ENCODE measurements around the gene ALB.

Gene ALB

GRCh38 chr4:73450398-73451004, 46.4 kb downstream of the ALB start:
- no peak for TF ChIP-seq CTCF (IDR thresholded peaks at IDR 0.05)
- no peak for DNase-seq
- H3K27ac Mint-ChIP-seq: no peak overlapping the region
- no peaks in the 10 kb centered on the region for H3K36me3 Mint-ChIP-seq (ENCODE audit: low read depth)
- H3K4me1 Mint-ChIP-seq: peaks cover 11% of the 10 kb centered on the region
- peaks cover 3% of the 10 kb centered on the region for H3K27me3 Mint-ChIP-seq (ENCODE audit: low read depth, poor library complexity)
- no peaks in the 10 kb centered on the region for H3K9me3 Mint-ChIP-seq
- no peak overlapping the region for H3K4me3 Mint-ChIP-seq

- Mint-ChIP-seq H3K4me3 (no peak overlapping the region), H3K4me1 (peaks cover 7% of the 10 kb centered on the region), H3K36me3 (ENCODE audit: low read depth) (no peaks in the 10 kb centered on the region), H3K27me3 (ENCODE audit: low read depth, poor library complexity) (peaks cover 3% of the 10 kb centered on the region), H3K9me3 (no peaks in the 10 kb centered on the region), H3K27ac (no peak overlapping the region)
- TF ChIP-seq CTCF (IDR thresholded peaks at IDR 0.05): no peak
- DNase-seq: no peak
Observed at GRCh38 chr4:73451404-73451803, 47.3 kb downstream of the ALB start.

- TF ChIP-seq CTCF (IDR thresholded peaks at IDR 0.05): no peak
Observed at GRCh38 chr4:73451981-73452747, 48.1 kb downstream of the ALB start.

GRCh38 chr4:73452953-73453700, 49.0 kb downstream of the ALB start:
- Mint-ChIP-seq H3K27ac (no peak overlapping the region), H3K27me3 (ENCODE audit: low read depth, poor library complexity) (peaks cover 3% of the 10 kb centered on the region), H3K4me1 (peaks cover 7% of the 10 kb centered on the region), H3K9me3 (no peaks in the 10 kb centered on the region), H3K4me3 (no peak overlapping the region), H3K36me3 (ENCODE audit: low read depth) (no peaks in the 10 kb centered on the region)
- DNase-seq: no peak
- no peak for TF ChIP-seq CTCF (IDR thresholded peaks at IDR 0.05)

More at GRCh38 chr4:73451981-73452747, 48.1 kb downstream of the ALB start:
- no peak overlapping the region for H3K27ac Mint-ChIP-seq
- no peaks in the 10 kb centered on the region for H3K9me3 Mint-ChIP-seq
- no peak for DNase-seq
- peaks cover 3% of the 10 kb centered on the region for H3K27me3 Mint-ChIP-seq (ENCODE audit: low read depth, poor library complexity)
- peaks cover 7% of the 10 kb centered on the region for H3K4me1 Mint-ChIP-seq
- H3K36me3 Mint-ChIP-seq (ENCODE audit: low read depth): no peaks in the 10 kb centered on the region
- no peak overlapping the region for H3K4me3 Mint-ChIP-seq

- DNase-seq: no peak
- Mint-ChIP-seq H3K27me3 (ENCODE audit: low read depth, poor library complexity) (peaks cover 3% of the 10 kb centered on the region), H3K4me3 (no peak overlapping the region), H3K27ac (no peak overlapping the region), H3K4me1 (peaks cover 7% of the 10 kb centered on the region), H3K9me3 (no peaks in the 10 kb centered on the region), H3K36me3 (ENCODE audit: low read depth) (no peaks in the 10 kb centered on the region)
- no peak for TF ChIP-seq CTCF (IDR thresholded peaks at IDR 0.05)
Observed at GRCh38 chr4:73453701-73454005, 49.6 kb downstream of the ALB start.
